CD4-positive, alpha-beta T cell treated with Interleukin-15 for 4 hours (primary cell): Measurements from ENCODE around the gene ERBB4.

ENCODE experiments used
- DNase-seq: peaks from one replicate; pipeline ENCODE4 v3.0.0-alpha.2; 2020; ENCODE audit warnings: low spot score

ERBB4 gene

GRCh38 chr2:212428681-212429478 lies 109.7 kb downstream of the ERBB4 start:
- no peak for DNase-seq

- no peak for DNase-seq
Measured at GRCh38 chr2:212427638-212428037, 111.0 kb downstream of the ERBB4 start.

- no peak for DNase-seq
Measured at GRCh38 chr2:212426637-212427412, 111.8 kb downstream of the ERBB4 start.

GRCh38 chr2:212424082-212424481 lies 114.5 kb downstream of the ERBB4 start:
- no peak for DNase-seq

- no peak for DNase-seq
Measured at GRCh38 chr2:212423089-212423488, 115.5 kb downstream of the ERBB4 start.

- DNase-seq, result no peak
Measured at GRCh38 chr2:212421556-212422334, 116.9 kb downstream of the ERBB4 start.

- no peak for DNase-seq
Measured at GRCh38 chr2:212416086-212416485, 122.5 kb downstream of the ERBB4 start.

GRCh38 chr2:212414767-212415211 lies 123.8 kb downstream of the ERBB4 start:
- no peak for DNase-seq

GRCh38 chr2:212409560-212409959 lies 129.0 kb downstream of the ERBB4 start:
- DNase-seq, result no peak

- DNase-seq, result no peak
Measured at GRCh38 chr2:212408524-212408923, 130.1 kb downstream of the ERBB4 start.

- DNase-seq, result no peak
Measured at GRCh38 chr2:212406716-212407115, 131.9 kb downstream of the ERBB4 start.

GRCh38 chr2:212402316-212402715 lies 136.3 kb downstream of the ERBB4 start:
- DNase-seq, result no peak

GRCh38 chr2:212398316-212398715 lies 140.3 kb downstream of the ERBB4 start:
- DNase-seq, result no peak

- DNase-seq, result no peak
Measured at GRCh38 chr2:212392544-212392943, 146.1 kb downstream of the ERBB4 start.

- no peak for DNase-seq
Measured at GRCh38 chr2:212392043-212392442, 146.6 kb downstream of the ERBB4 start.

- no peak for DNase-seq
Measured at GRCh38 chr2:212387146-212387545, 151.5 kb downstream of the ERBB4 start.

- DNase-seq, result no peak
Measured at GRCh38 chr2:212385241-212385640, 153.4 kb downstream of the ERBB4 start.

GRCh38 chr2:212384027-212384426 lies 154.6 kb downstream of the ERBB4 start:
- no peak for DNase-seq

GRCh38 chr2:212381428-212382102 lies 157.0 kb downstream of the ERBB4 start:
- no peak for DNase-seq

- no peak for DNase-seq
Measured at GRCh38 chr2:212379103-212379502, 159.5 kb downstream of the ERBB4 start.

GRCh38 chr2:212367431-212367830 lies 171.2 kb downstream of the ERBB4 start:
- no peak for DNase-seq
